Measurements from ENCODE around the gene REC114. TPM values are rescaled to one million over a fixed set of nuclear protein-coding genes. Genes with fewer than 3 reads are reported as not detected.

The REC114 gene
- total and polyA plus RNA-seq, 2 donors (not counting 3 experiments of a cell fraction or from before 2014, with no cell fraction given), result not detected

GRCh38 chr15:73433873-73434272, 9.1 kb upstream of the REC114 start:
- Histone ChIP-seq H3K27ac (ENCODE audit: insufficient read depth, low read depth, low read length) (no peak overlapping the region), H3K9me1 (replicated peaks; ENCODE audit: control insufficient read depth, extremely low read depth, insufficient read depth, low read length) (no peaks in the 10 kb centered on the region), H3K4me2 (ENCODE audit: insufficient read depth, low read length) (no peak overlapping the region), H4K20me1 (replicated peaks; ENCODE audit: control insufficient read depth, extremely low read depth, insufficient read depth, low read length) (no peaks in the 10 kb centered on the region), H3K79me2 (ENCODE audit: control insufficient read depth, insufficient read depth, low read length) (no peaks in the 10 kb centered on the region), H3K9me3 (replicated peaks; ENCODE audit: control insufficient read depth, insufficient read depth, low read length) (no peaks in the 10 kb centered on the region), H3K36me3 (ENCODE audit: control insufficient read depth in 2 of 2, extremely low read depth in 1 of 2, insufficient read depth in 2 of 2, low read length in 2 of 2) (no peaks in the 10 kb centered on the region), H3K9ac (replicated peaks; ENCODE audit: extremely low read depth, insufficient read depth, low read length) (no peak overlapping the region), H3K27me3 (ENCODE audit: control insufficient read depth in 2 of 2, insufficient read depth in 2 of 2, low read length in 2 of 2) (peaks cover 0 to 2% of the 10 kb centered on the region in 2 experiments), H2AFZ (ENCODE audit: low read depth, low read length) (no peak overlapping the region), H3K4me1 (ENCODE audit: control insufficient read depth, extremely low read depth, insufficient read depth, low read length) (no peaks in the 10 kb centered on the region), H3K4me3 (replicated peaks in 1 of 3; ENCODE audit: insufficient read depth in 1 of 3, low read depth in 1 of 3, low read length in 3 of 3) (no peak overlapping the region)
- intact Hi-C loops (cut with micrococcal nuclease), result no loop called here
- FAIRE-seq, result no peak
- TF ChIP-seq, protein P1, sequence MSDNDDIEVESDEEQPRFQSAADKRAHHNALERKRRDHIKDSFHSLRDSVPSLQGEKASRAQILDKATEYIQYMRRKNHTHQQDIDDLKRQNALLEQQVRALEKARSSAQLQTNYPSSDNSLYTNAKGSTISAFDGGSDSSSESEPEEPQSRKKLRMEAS (IDR thresholded peaks at IDR 0.05; ENCODE audit: insufficient read depth, insufficient read length), result no peak
- TF ChIP-seq MYC (IDR thresholded peaks at IDR 0.05; ENCODE audit: low read depth, low read length) (no peak), FOS (IDR thresholded peaks at IDR 0.05; ENCODE audit: borderline replicate concordance, insufficient read depth, low read length) (no peak), CTCF (IDR thresholded peaks at IDR 0.05; ENCODE audit: extremely low read depth in 1 of 2, insufficient read depth in 1 of 2, low read depth in 1 of 2, low read length in 2 of 2) (no peak), POLR2A (IDR thresholded peaks at IDR 0.05; ENCODE audit: low read depth, low read length) (no peak), JUN (IDR thresholded peaks at IDR 0.05; ENCODE audit: borderline replicate concordance, insufficient read depth, insufficient read length, low read depth) (no peak), POLR2AphosphoS5 (IDR thresholded peaks at IDR 0.05; ENCODE audit: insufficient read depth, low read depth, low read length) (no peak), GATA2 (IDR thresholded peaks at IDR 0.05; ENCODE audit: insufficient read depth, insufficient read length, low read depth, low read length) (no peak), EZH2 (IDR thresholded peaks at IDR 0.05; ENCODE audit: borderline replicate concordance, low read depth, low read length, severe bottlenecking) (no peak)
- CTCF ChIA-PET, result no interaction called here
- DNase-seq (ENCODE audit: low read depth, low spot score), result no peak
- dilution Hi-C loops (cut with MboI; ENCODE audit: extremely low pct_ligation_motif_present, low sequenced_read_pairs), result no loop called here
- BruUV-seq (replicated peaks), result no TSS peak
- POLR2A ChIA-PET, result no interaction called here
